ENCODE results near the gene HNRNPD. TPM values are rescaled to one million over a fixed set of nuclear protein-coding genes. Genes with fewer than 3 reads are reported as not detected.
A peak's percentile ranks its signal among the peaks of the same experiment; 100 is the strongest.

The HNRNPD gene
- total and polyA plus RNA-seq, 8 donors, result 105 to 614 (median 558) TPM

GRCh38 chr4:82376109-82376508 lies 2.3 kb upstream of the HNRNPD start:
- peaks cover 1 to 29% of the 10 kb centered on the region in 2 donors for H3K4me1 ChIP-seq
- H3K4me3 ChIP-seq, result peak overlapping the region in 1 of 2 donors; percentile 92
- no peaks in the 10 kb centered on the region for H3K27me3 ChIP-seq
- ATAC-seq (no peak), DNase-seq (no peak)
- no peak overlapping the region for H3K27ac ChIP-seq
- H3K9me3 ChIP-seq, result no peaks in the 10 kb centered on the region
- intact Hi-C loops (cut with DNase I), result loop anchor here in 1 of 2 donors (10.0 kb wide), 1 partner anchor 49 kb away; no protein-coding TSS in a partner anchor
- no peak for TF ChIP-seq CTCF (IDR thresholded peaks at IDR 0.05)
- H3K36me3 ChIP-seq, result no peaks in the 10 kb centered on the region

GRCh38 chr4:82373486-82373815 lies 340 bp downstream of the HNRNPD start:
- Histone ChIP-seq H3K27ac (peak overlapping the region; percentile 96 to 99), H3K27me3 (no peaks in the 10 kb centered on the region), H3K36me3 (peaks cover 0 to 6% of the 10 kb centered on the region in 2 donors), H3K9me3 (no peaks in the 10 kb centered on the region), H3K4me3 (peak overlapping the region; percentile 92 to 95), H3K4me1 (peaks cover 26 to 56% of the 10 kb centered on the region in 2 donors)
- TF ChIP-seq CTCF (IDR thresholded peaks at IDR 0.05), result no peak
- intact Hi-C loops (cut with DNase I), result loop anchor here in 1 of 2 donors (10.0 kb wide), 1 partner anchor 51 kb away; no protein-coding TSS in a partner anchor
- peak in 2 of 4 donors; percentile 31 to 93 for DNase-seq
- peak; percentile 10 for ATAC-seq

- peaks cover 33 to 63% of the 10 kb centered on the region in 2 donors for H3K4me1 ChIP-seq
- no peaks in the 10 kb centered on the region for H3K9me3 ChIP-seq
- H3K27ac ChIP-seq, result peak overlapping the region; percentile 96 to 99
- no peak for TF ChIP-seq CTCF (IDR thresholded peaks at IDR 0.05)
- ATAC-seq (peak; percentile 53), DNase-seq (peak; percentile 57 to 87 (median 84))
- H3K4me3 ChIP-seq, result peak overlapping the region; percentile 92 to 95
- H3K27me3 ChIP-seq, result no peaks in the 10 kb centered on the region
- H3K36me3 ChIP-seq, result peaks cover 0 to 11% of the 10 kb centered on the region in 2 donors
- intact Hi-C loops (cut with DNase I), result loop anchor here in 1 of 2 donors (10.0 kb wide), 1 partner anchor 52 kb away; no protein-coding TSS in a partner anchor
Measured at GRCh38 chr4:82372517-82373485, 990 bp downstream of the HNRNPD start.

- Histone ChIP-seq H3K4me1 (peaks cover 36 to 75% of the 10 kb centered on the region in 2 donors), H3K9me3 (no peaks in the 10 kb centered on the region), H3K36me3 (peaks cover 0 to 20% of the 10 kb centered on the region in 2 donors), H3K27me3 (no peaks in the 10 kb centered on the region), H3K27ac (peak overlapping the region in 1 of 2 donors; percentile 96), H3K4me3 (peak overlapping the region; percentile 92 to 95)
- intact Hi-C loops (cut with DNase I), result loop anchor here in 1 of 2 donors (10.0 kb wide), 1 partner anchor 53 kb away; no protein-coding TSS in a partner anchor
- DNase-seq (peak in 1 of 4 donors; percentile 18), ATAC-seq (no peak)
- no peak for TF ChIP-seq CTCF (IDR thresholded peaks at IDR 0.05)
Measured at GRCh38 chr4:82371497-82371896, 2.3 kb downstream of the HNRNPD start.
